Measurements from ENCODE around the gene PDCD2L. TPM values are rescaled to one million over a fixed set of nuclear protein-coding genes. Genes with fewer than 3 reads are reported as not detected.

Gene PDCD2L
- total and polyA plus RNA-seq, 10 of the 15 experiments (the other 5 are each of a cell fraction or from before 2014, with no cell fraction given), result 7.2 to 41.3 (median 26.9) TPM

DNA sequence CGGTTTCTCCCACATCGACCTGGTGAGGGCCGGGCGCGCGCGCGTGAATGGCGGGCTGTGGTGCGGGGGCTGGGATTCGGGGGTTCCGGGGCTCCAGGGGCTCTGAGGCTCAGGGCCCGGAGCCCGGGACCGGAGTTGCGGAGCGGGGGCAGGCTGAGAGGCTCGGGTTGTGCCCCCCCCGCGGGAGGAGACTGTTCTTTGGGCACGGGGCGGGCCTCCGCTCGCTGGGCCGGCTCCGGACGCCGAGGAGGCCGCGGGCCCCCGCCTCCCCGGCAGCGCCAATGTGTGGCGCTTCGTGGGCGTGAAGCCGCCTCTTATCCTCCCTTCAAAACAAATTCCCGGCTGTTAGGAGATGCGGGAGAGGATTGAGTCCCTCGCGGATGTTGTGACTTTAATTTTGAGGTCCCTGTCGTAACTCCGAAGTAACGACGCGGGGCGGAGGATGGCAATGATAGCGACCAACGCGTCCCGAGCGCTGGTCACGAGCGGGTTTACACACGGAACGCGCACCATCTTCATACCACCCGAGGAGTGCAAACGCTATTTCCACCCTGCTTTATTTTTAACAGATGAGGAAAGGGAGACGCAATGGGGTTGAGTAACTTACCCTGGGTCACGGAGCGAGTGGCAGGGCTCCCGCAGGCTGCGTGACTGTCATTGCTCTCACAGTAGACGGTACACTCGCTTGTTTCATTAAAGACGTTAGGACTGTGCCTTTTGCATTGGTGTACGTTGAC, 24.5 kb downstream of the PDCD2L start (continued):
- TF ChIP-seq, protein P1, sequence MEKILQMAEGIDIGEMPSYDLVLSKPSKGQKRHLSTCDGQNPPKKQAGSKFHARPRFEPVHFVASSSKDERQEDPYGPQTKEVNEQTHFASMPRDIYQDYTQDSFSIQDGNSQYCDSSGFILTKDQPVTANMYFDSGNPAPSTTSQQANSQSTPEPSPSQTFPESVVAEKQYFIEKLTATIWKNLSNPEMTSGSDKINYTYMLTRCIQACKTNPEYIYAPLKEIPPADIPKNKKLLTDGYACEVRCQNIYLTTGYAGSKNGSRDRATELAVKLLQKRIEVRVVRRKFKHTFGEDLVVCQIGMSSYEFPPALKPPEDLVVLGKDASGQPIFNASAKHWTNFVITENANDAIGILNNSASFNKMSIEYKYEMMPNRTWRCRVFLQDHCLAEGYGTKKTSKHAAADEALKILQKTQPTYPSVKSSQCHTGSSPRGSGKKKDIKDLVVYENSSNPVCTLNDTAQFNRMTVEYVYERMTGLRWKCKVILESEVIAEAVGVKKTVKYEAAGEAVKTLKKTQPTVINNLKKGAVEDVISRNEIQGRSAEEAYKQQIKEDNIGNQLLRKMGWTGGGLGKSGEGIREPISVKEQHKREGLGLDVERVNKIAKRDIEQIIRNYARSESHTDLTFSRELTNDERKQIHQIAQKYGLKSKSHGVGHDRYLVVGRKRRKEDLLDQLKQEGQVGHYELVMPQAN (conservative IDR thresholded peaks at IDR 0.05), result peak; percentile 59; the same call in 1 of the 2 replicates
- TF ChIP-seq MXI1 (IDR thresholded peaks at IDR 0.05; ENCODE audit: low read depth, low read length) (0 out of 2 replicates have a peak, but pooled peaks have one; percentile 1), BACH1 (IDR thresholded peaks at IDR 0.05; ENCODE audit: borderline replicate concordance) (peak; percentile 35; the same call in 1 of the 2 replicates), EGR1 (IDR thresholded peaks at IDR 0.05; ENCODE audit: borderline replicate concordance in 1 of 2, low read depth in 2 of 2, low read length in 2 of 2) (peak in 1 of 2 experiments; percentile 48; a peak in 1 of 3 replicates), SUPT20H (IDR thresholded peaks at IDR 0.05; ENCODE audit: borderline replicate concordance, control insufficient read depth, low read depth, low read length) (no peak), MLLT1 (IDR thresholded peaks at IDR 0.05) (no peak), ASH2L (IDR thresholded peaks at IDR 0.05; ENCODE audit: borderline replicate concordance, low read depth) (no peak), LARP7 (IDR thresholded peaks at IDR 0.05) (0 out of 2 replicates have a peak, but pooled peaks have one; percentile 20), KAT2A (conservative IDR thresholded peaks at IDR 0.05; ENCODE audit: control insufficient read depth, low read depth, low read length) (no peak), ETV6 (conservative IDR thresholded peaks at IDR 0.05 in 1 of 2, IDR thresholded peaks at IDR 0.05 in 1 of 2; ENCODE audit: borderline replicate concordance in 1 of 2, low read depth in 1 of 2) (no peak), GATAD2B (conservative IDR thresholded peaks at IDR 0.05; ENCODE audit: low read depth) (no peak; the same call in 1 of the 2 replicates), RB1 (IDR thresholded peaks at IDR 0.05; ENCODE audit: borderline replicate concordance) (no peak), NFXL1 (IDR thresholded peaks at IDR 0.05; ENCODE audit: borderline replicate concordance) (no peak), YBX1 (IDR thresholded peaks at IDR 0.05) (no peak), RFX5 (IDR thresholded peaks at IDR 0.05; ENCODE audit: low read depth, low read length) (no peak), BHLHE40 (IDR thresholded peaks at IDR 0.05; ENCODE audit: borderline replicate concordance in 1 of 2, low read depth in 2 of 2, low read length in 1 of 2) (peak; percentile 34 to 53; a peak in 2 of 4 replicates)
